HepG2 (cell line): ENCODE results near the gene FBLN7. TPM values are rescaled to one million over a fixed set of nuclear protein-coding genes. Genes with fewer than 3 reads are reported as not detected.

Source experiments
- ATAC-seq: fragments of 200-7000 bp; cut with Tn5 transposase; 3 replicates; pipeline ENCODE4 v1.9.1; 2020; ENCODE audit warnings: mild to moderate bottlenecking, moderate library complexity
- BruUV-seq: library from RNA; stranded (reverse); fragments of 400-500 nt; replicated peaks from 2 replicates; lab custom pipeline; 2021; lab: Mats Ljungman, UMichigan
- CTCF ChIA-PET: fragments of 300-600 bp; formaldehyde crosslinking; extraction: SDS; loops from one replicate; lab custom pipeline; 2021; ENCODE audit warnings: low total read pairs, inconsistent platforms, low intra/inter-chr PET ratio; lab: Yijun Ruan, JAX
- POLR2A ChIA-PET: fragments of 350-600 bp; sonication (Branson Sonifier 250); formaldehyde crosslinking; loops from one replicate; lab custom pipeline; 2020; ENCODE audit warnings: antibody characterized with exemption, inconsistent platforms; lab: Yijun Ruan, JAX
- DNase-seq: peaks from one replicate; pipeline ENCODE4 v3.0.0-alpha.2; 2015; ENCODE audit warnings: low spot score
- FAIRE-seq: peaks from 3 replicates; lab custom pipeline; 2011; peaks lifted over from hg19 to GRCh38; lab: Jason Lieb, UNC
- H2AFZ ChIP-seq: one replicate; pipeline ENCODE4 v1.6.1; 2011; ENCODE audit warnings: low read length, inconsistent platforms
- H3K27ac ChIP-seq: fragments of 300-600 bp; 3 replicates; pipeline ENCODE4 v1.8.0; 2011; ENCODE audit warnings: mixed run types, mild to moderate bottlenecking, mixed read lengths, low read length, inconsistent platforms; ENCODE audit not compliant: insufficient read depth; ENCODE audit errors: extremely low read length
- H3K27me3 ChIP-seq, 2 experiments: fragments of 200-600 bp in 1 of 2; 2 replicates in 1 of 2; 3 replicates in 1 of 2; pipeline versions ENCODE4 v1.6.0 to v1.8.0; 2011; ENCODE audit warnings: low read length in 2 of 2, mild to moderate bottlenecking in 2 of 2, moderate library complexity in 2 of 2, inconsistent platforms in 1 of 2; ENCODE audit not compliant: insufficient read depth in 2 of 2, control insufficient read depth in 1 of 2
- H3K36me3 ChIP-seq, 2 experiments: fragments of 200-600 bp in 1 of 2; replicated peaks in 1 of 2; 2 replicates in 1 of 2; 3 replicates in 1 of 2; pipeline versions ENCODE4 v1.5.1 to v1.8.0; 2011; ENCODE audit warnings: low read length in 2 of 2, inconsistent platforms in 1 of 2; ENCODE audit not compliant: insufficient read depth in 2 of 2, control insufficient read depth in 1 of 2
- H3K4me1 ChIP-seq: 2 replicates; pipeline ENCODE4 v1.5.1; 2012; ENCODE audit warnings: low read length, inconsistent platforms; ENCODE audit not compliant: insufficient read depth
- H3K4me2 ChIP-seq: 2 replicates; pipeline ENCODE4 v1.6.0; 2011; ENCODE audit warnings: low read depth, low read length, inconsistent platforms
- H3K4me3 ChIP-seq, 3 experiments: fragments of 200-600 bp in 1 of 3; sonication (generic), shearing (Covaris generic) in 1 of 3; replicated peaks in 1 of 3; 2 replicates each; pipeline ENCODE4 v1.5.1; 2011 to 2016; ENCODE audit warnings: low read length in 3 of 3, inconsistent platforms in 2 of 3, low read depth in 2 of 3, mild to moderate bottlenecking in 2 of 3, control low read depth in 1 of 3, mixed read lengths in 1 of 3; ENCODE audit not compliant: insufficient read depth in 1 of 3
- H3K79me2 ChIP-seq: one replicate; pipeline ENCODE4 v1.6.1; 2011; ENCODE audit warnings: low read length, inconsistent platforms; ENCODE audit not compliant: insufficient read depth
- H3K9ac ChIP-seq: 2 replicates; pipeline ENCODE4 v1.6.0; 2011; ENCODE audit warnings: mild to moderate bottlenecking, low read depth, low read length, inconsistent platforms; ENCODE audit not compliant: insufficient read depth
- H3K9me3 ChIP-seq: 2 replicates; pipeline ENCODE4 v1.5.1; 2012; ENCODE audit warnings: mild to moderate bottlenecking, low read length
- H4K20me1 ChIP-seq: 2 replicates; pipeline ENCODE4 v1.6.0; 2011; ENCODE audit warnings: inconsistent platforms, mild to moderate bottlenecking, low read length, moderate library complexity; ENCODE audit not compliant: insufficient read depth
- ESRRA ChIP-seq: sonication (generic); formaldehyde crosslinking; IDR thresholded peaks from 2 replicates; pipeline ENCODE4 v1.5.1; 2020; ENCODE audit warnings: mild to moderate bottlenecking, low read depth, missing genetic modification reagents
- GZF1 ChIP-seq: sonication (generic); formaldehyde crosslinking; IDR thresholded peaks from 2 replicates; pipeline ENCODE4 v1.5.1; 2020; ENCODE audit warnings: mild to moderate bottlenecking, missing genetic modification reagents
- KLF11 ChIP-seq: IDR thresholded peaks from 2 replicates; pipeline ENCODE4 v1.6.1; 2016; ENCODE audit warnings: missing compliant biosample characterization
- KLF6 ChIP-seq: IDR thresholded peaks from 2 replicates; pipeline ENCODE4 v1.8.0; 2016; ENCODE audit warnings: missing biosample characterization, missing genetic modification reagents
- NFE2L2 ChIP-seq: fragments of 150-350 bp; IDR thresholded peaks from 2 replicates; pipeline ENCODE4 v1.6.1; 2014; ENCODE audit warnings: low read length
- RAD21 ChIP-seq: fragments of 450-650 bp; formaldehyde crosslinking; IDR thresholded peaks from 2 replicates; pipeline ENCODE4 v1.5.0; 2020; ENCODE audit warnings: mild to moderate bottlenecking
- RAD51 ChIP-seq: fragments of 450-650 bp; IDR thresholded peaks from 2 replicates; pipeline ENCODE4 v1.6.1; 2016; ENCODE audit warnings: borderline replicate concordance
- SAP130 ChIP-seq: IDR thresholded peaks from 2 replicates; pipeline ENCODE4 v1.6.1; 2016; ENCODE audit warnings: low read depth
- SMC3 ChIP-seq: IDR thresholded peaks from 2 replicates; pipeline ENCODE4 v1.6.1; 2011; ENCODE audit warnings: low read length, improper control_type of control experiment
- SRSF1 ChIP-seq: fragments of 200-400 bp; formaldehyde crosslinking; optimal IDR thresholded peaks from 2 replicates; pipeline ENCODE3; 2017; ENCODE audit warnings: mild to moderate bottlenecking, low read depth, low read length, moderate library complexity
- STAG1 ChIP-seq: sonication (generic); formaldehyde crosslinking; IDR thresholded peaks from 2 replicates; pipeline ENCODE4 v1.4.0; 2020; ENCODE audit warnings: missing genetic modification reagents
- ZFX ChIP-seq: sonication (generic); formaldehyde crosslinking; IDR thresholded peaks from 2 replicates; pipeline ENCODE4 v1.4.0; 2020; ENCODE audit warnings: mild to moderate bottlenecking, low read depth, missing genetic modification reagents, moderate library complexity
- ZNF432 ChIP-seq: sonication (generic); formaldehyde crosslinking; IDR thresholded peaks from 2 replicates; pipeline ENCODE4 v1.5.0; 2020; ENCODE audit warnings: missing genetic modification reagents, mild to moderate bottlenecking, borderline replicate concordance
- ZNF451 ChIP-seq: sonication (generic); formaldehyde crosslinking; IDR thresholded peaks from 2 replicates; pipeline ENCODE4 v1.5.0; 2020; ENCODE audit warnings: mild to moderate bottlenecking, missing genetic modification reagents
- ZNF501 ChIP-seq: sonication (generic); formaldehyde crosslinking; IDR thresholded peaks from 2 replicates; pipeline ENCODE4 v1.5.1; 2020; ENCODE audit warnings: mild to moderate bottlenecking, moderate library complexity, missing genetic modification reagents
- ZNF713 ChIP-seq: sonication (generic); formaldehyde crosslinking; IDR thresholded peaks from 2 replicates; pipeline ENCODE4 v1.4.0; 2020; ENCODE audit warnings: mild to moderate bottlenecking, missing genetic modification reagents
- ZSCAN31 ChIP-seq: sonication (generic); formaldehyde crosslinking; IDR thresholded peaks from 2 replicates; pipeline ENCODE4 v1.5.0; 2020; ENCODE audit warnings: low read depth, mild to moderate bottlenecking, missing genetic modification reagents
- in situ Hi-C: cut with HindIII; loops from 2 replicates; pipeline ENCODE4 v1.10.0; 2017; ENCODE audit warnings: low pct_unique_long_range_greater_than_20kb; ENCODE audit not compliant: extremely low pct_ligation_motif_present
- intact Hi-C: fragments of 100-400 bp; cut with micrococcal nuclease; formaldehyde crosslinking; loops from one replicate; pipeline ENCODE4 v1.10.0; 2022; ENCODE audit not compliant: unreplicated experiment
- polyA plus RNA-seq, 8 experiments: library from polyadenylated mRNA; depleted of rRNA in 3 of 8; stranded (reverse) in 7 of 8; unstranded in 1 of 8; fragments of >200 nt; fragmentation: Illumina TruSeq in 4 of 8; extraction: Trizol in 4 of 8; gene quantifications; 2 replicates each; pipeline versions ENCODE4 v1.2.1 to v1.2.3, GENCODE V29; 2011 to 2016; ENCODE audit warnings: low read depth in 4 of 8, missing spikeins in 1 of 8, mixed read lengths in 1 of 8; ENCODE audit not compliant: insufficient read depth in 1 of 8
- total RNA-seq, 5 experiments: library from RNA; depleted of rRNA; stranded (reverse); fragments of >200 nt; fragmentation: Illumina TruSeq; extraction: Trizol; gene quantifications; 2 replicates each; pipeline ENCODE4 v1.2.3, GENCODE V29; 2016; ENCODE audit warnings: low read depth in 1 of 5
- TF ChIP-seq, protein P1 (sequence below): sonication (generic); formaldehyde crosslinking; IDR thresholded peaks from 2 replicates; pipeline ENCODE4 v1.4.0; 2020; ENCODE audit warnings: missing genetic modification reagents, mild to moderate bottlenecking, borderline replicate concordance
- TF ChIP-seq, protein P2 (sequence below): sonication (generic); formaldehyde crosslinking; IDR thresholded peaks from 2 replicates; pipeline ENCODE4 v1.5.0; 2020; ENCODE audit warnings: mild to moderate bottlenecking, missing genetic modification reagents, moderate library complexity

Gene FBLN7
- total and polyA plus RNA-seq, 2 of the 13 experiments (the other 11 are each of a cell fraction or from before 2014, with no cell fraction given): 1.4 to 2.3 TPM

DNA sequence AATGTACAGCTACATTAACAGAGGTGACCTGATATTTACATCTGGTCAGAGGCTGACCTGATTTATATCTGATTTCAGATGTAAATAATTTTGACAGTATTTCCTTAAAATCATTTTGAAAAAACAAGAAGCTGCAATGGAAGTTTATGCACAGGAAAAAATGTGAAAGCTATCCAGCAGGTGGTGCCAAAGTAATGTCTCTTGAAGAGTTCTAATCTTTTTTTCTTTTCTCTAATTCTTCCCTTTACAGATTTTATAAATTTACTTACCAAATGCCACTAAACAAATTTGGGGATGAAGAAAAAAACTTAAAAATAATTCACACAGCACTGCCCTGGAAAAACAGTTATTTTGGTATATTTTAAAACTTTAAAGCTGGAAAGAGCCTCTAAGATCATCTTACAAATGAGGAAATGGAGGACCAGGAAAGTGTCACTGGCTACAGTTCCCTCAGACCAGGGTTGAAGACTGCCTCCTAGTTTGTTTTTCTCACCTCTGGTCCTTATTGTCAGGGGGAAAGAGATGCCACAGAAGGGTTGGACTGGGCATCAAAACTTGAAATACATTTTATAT, 16.4 kb upstream of the FBLN7 start:
- H3K27me3 ChIP-seq: no peaks in the 10 kb centered on the region
- no peak overlapping the region for H3K27ac ChIP-seq
- intact Hi-C loops: loop anchor here (5.0 kb wide), 2 partner anchors 136 to 456 kb away; partner anchors contain the start of gene ZC3H8
- 0 out of 2 replicates have a peak, but pooled peaks have one; percentile 8 for TF ChIP-seq NFE2L2
- TF ChIP-seq ZNF432 (CRISPR knock-in tag): no peak
- no peak for TF ChIP-seq ESRRA
- TF ChIP-seq ZNF501 (CRISPR knock-in tag): no peak
- TF ChIP-seq ZNF713 (CRISPR knock-in tag): no peak
- 0 out of 2 replicates have a peak, but pooled peaks have one; percentile 41 for TF ChIP-seq KLF6 (CRISPR knock-in tag)
- TF ChIP-seq STAG1 (CRISPR knock-in tag): peak; percentile 90
- TF ChIP-seq, protein P1, sequence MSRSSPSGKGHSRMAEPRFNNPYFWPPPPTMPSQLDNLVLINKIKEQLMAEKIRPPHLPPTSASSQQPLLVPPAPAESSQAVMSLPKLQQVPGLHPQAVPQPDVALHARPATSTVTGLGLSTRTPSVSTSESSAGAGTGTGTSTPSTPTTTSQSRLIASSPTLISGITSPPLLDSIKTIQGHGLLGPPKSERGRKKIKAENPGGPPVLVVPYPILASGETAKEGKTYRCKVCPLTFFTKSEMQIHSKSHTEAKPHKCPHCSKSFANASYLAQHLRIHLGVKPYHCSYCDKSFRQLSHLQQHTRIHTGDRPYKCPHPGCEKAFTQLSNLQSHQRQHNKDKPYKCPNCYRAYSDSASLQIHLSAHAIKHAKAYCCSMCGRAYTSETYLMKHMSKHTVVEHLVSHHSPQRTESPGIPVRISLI (CRISPR knock-in tag): peak; percentile 42; the same call in 1 of the 2 replicates
- no peak for TF ChIP-seq ZNF451
- TF ChIP-seq SMC3: peak; percentile 84
- peak; percentile 56; the same call in 1 of the 2 replicates for TF ChIP-seq RAD21 (CRISPR knock-in tag)
- TF ChIP-seq GZF1 (CRISPR knock-in tag): no peak
- TF ChIP-seq RAD51: no peak
- TF ChIP-seq ZSCAN31 (CRISPR knock-in tag): no peak
- TF ChIP-seq SRSF1: no peak
- no peak for TF ChIP-seq KLF11
- TF ChIP-seq SAP130 (CRISPR knock-in tag): 0 out of 2 replicates have a peak, but pooled peaks have one; percentile 28
- no peak for TF ChIP-seq ZFX (CRISPR knock-in tag)
- TF ChIP-seq, protein P2, sequence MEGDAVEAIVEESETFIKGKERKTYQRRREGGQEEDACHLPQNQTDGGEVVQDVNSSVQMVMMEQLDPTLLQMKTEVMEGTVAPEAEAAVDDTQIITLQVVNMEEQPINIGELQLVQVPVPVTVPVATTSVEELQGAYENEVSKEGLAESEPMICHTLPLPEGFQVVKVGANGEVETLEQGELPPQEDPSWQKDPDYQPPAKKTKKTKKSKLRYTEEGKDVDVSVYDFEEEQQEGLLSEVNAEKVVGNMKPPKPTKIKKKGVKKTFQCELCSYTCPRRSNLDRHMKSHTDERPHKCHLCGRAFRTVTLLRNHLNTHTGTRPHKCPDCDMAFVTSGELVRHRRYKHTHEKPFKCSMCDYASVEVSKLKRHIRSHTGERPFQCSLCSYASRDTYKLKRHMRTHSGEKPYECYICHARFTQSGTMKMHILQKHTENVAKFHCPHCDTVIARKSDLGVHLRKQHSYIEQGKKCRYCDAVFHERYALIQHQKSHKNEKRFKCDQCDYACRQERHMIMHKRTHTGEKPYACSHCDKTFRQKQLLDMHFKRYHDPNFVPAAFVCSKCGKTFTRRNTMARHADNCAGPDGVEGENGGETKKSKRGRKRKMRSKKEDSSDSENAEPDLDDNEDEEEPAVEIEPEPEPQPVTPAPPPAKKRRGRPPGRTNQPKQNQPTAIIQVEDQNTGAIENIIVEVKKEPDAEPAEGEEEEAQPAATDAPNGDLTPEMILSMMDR: peak; percentile 73
- no peak overlapping the region for H3K4me2 ChIP-seq
- H3K79me2 ChIP-seq: no peaks in the 10 kb centered on the region
- in situ Hi-C loops: loop anchor here (10.0 kb wide), 1 partner anchor 313 kb away; the partner anchor contains the start of gene RGPD8
- H3K36me3 ChIP-seq: peaks cover 3 to 4% of the 10 kb centered on the region in 2 experiments
- ATAC-seq: no peak
- peak; percentile 74 for FAIRE-seq
- DNase-seq: peak; percentile 55
- ChIA-PET POLR2A (interaction anchor here (0.7 to 1.2 kb wide), 3 partner anchors 67 to 463 kb away, joined by 3 read pairs; partner anchors contain the start of gene TMEM87B), CTCF (interaction anchor here (1.9 kb wide), 1 partner anchor 312 kb away, joined by 14 read pairs; the partner anchor contains the start of gene RGPD8)
- no peaks in the 10 kb centered on the region for H4K20me1 ChIP-seq
- H3K4me1 ChIP-seq: no peaks in the 10 kb centered on the region
- H3K4me3 ChIP-seq: no peak overlapping the region
- no TSS peak for BruUV-seq
- no peak overlapping the region for H2AFZ ChIP-seq
- no peak overlapping the region for H3K9ac ChIP-seq
- H3K9me3 ChIP-seq: no peaks in the 10 kb centered on the region
